ENCODE measurements around the gene RAPGEF5.

RAPGEF5 gene

GRCh38 chr7:22329816-22330524, 27.0 kb downstream of the RAPGEF5 start:
- H3K36me3 Mint-ChIP-seq (ENCODE audit: low read depth) = no peaks in the 10 kb centered on the region
- H3K4me3 Mint-ChIP-seq = no peak overlapping the region
- no peak overlapping the region for H3K27ac Mint-ChIP-seq
- DNase-seq (ENCODE audit: low spot score) = no peak
- peaks cover 19% of the 10 kb centered on the region for H3K27me3 Mint-ChIP-seq (ENCODE audit: low read depth)
- H3K9me3 Mint-ChIP-seq = no peaks in the 10 kb centered on the region
- H3K4me1 Mint-ChIP-seq (ENCODE audit: low read depth) = no peaks in the 10 kb centered on the region

- H3K4me1 Mint-ChIP-seq (ENCODE audit: low read depth) = no peaks in the 10 kb centered on the region
- H3K4me3 Mint-ChIP-seq = no peak overlapping the region
- H3K27me3 Mint-ChIP-seq (ENCODE audit: low read depth) = peaks cover 23% of the 10 kb centered on the region
- no peak overlapping the region for H3K27ac Mint-ChIP-seq
- no peaks in the 10 kb centered on the region for H3K9me3 Mint-ChIP-seq
- H3K36me3 Mint-ChIP-seq (ENCODE audit: low read depth) = no peaks in the 10 kb centered on the region
- DNase-seq (ENCODE audit: low spot score) = no peak
These were observed 30.8 kb downstream of the RAPGEF5 start for GRCh38 chr7:22326181-22326580.

- Mint-ChIP-seq H3K36me3 (ENCODE audit: low read depth) (no peaks in the 10 kb centered on the region), H3K4me3 (no peak overlapping the region), H3K27ac (no peak overlapping the region), H3K4me1 (ENCODE audit: low read depth) (no peaks in the 10 kb centered on the region), H3K27me3 (ENCODE audit: low read depth) (peaks cover 25% of the 10 kb centered on the region), H3K9me3 (no peaks in the 10 kb centered on the region)
- no peak for DNase-seq (ENCODE audit: low spot score)
These were observed 31.3 kb downstream of the RAPGEF5 start for GRCh38 chr7:22325671-22326070.

- H3K36me3 Mint-ChIP-seq (ENCODE audit: low read depth) = no peaks in the 10 kb centered on the region
- H3K4me3 Mint-ChIP-seq = no peak overlapping the region
- H3K4me1 Mint-ChIP-seq (ENCODE audit: low read depth) = no peaks in the 10 kb centered on the region
- no peak for DNase-seq (ENCODE audit: low spot score)
- H3K9me3 Mint-ChIP-seq = no peaks in the 10 kb centered on the region
- no peak overlapping the region for H3K27ac Mint-ChIP-seq
- H3K27me3 Mint-ChIP-seq (ENCODE audit: low read depth) = peaks cover 16% of the 10 kb centered on the region
These were observed 33.2 kb downstream of the RAPGEF5 start for GRCh38 chr7:22323714-22324113.

GRCh38 chr7:22320416-22320815, 36.5 kb downstream of the RAPGEF5 start:
- Mint-ChIP-seq H3K9me3 (no peaks in the 10 kb centered on the region), H3K4me3 (no peak overlapping the region), H3K27ac (no peak overlapping the region), H3K27me3 (ENCODE audit: low read depth) (peaks cover 13% of the 10 kb centered on the region), H3K4me1 (ENCODE audit: low read depth) (no peaks in the 10 kb centered on the region), H3K36me3 (ENCODE audit: low read depth) (no peaks in the 10 kb centered on the region)
- DNase-seq (ENCODE audit: low spot score) = no peak

GRCh38 chr7:22319424-22320403, 37.2 kb downstream of the RAPGEF5 start:
- H3K36me3 Mint-ChIP-seq (ENCODE audit: low read depth) = no peaks in the 10 kb centered on the region
- no peak for DNase-seq (ENCODE audit: low spot score)
- H3K4me1 Mint-ChIP-seq (ENCODE audit: low read depth) = no peaks in the 10 kb centered on the region
- H3K9me3 Mint-ChIP-seq = no peaks in the 10 kb centered on the region
- no peak overlapping the region for H3K27ac Mint-ChIP-seq
- H3K27me3 Mint-ChIP-seq (ENCODE audit: low read depth) = peaks cover 13% of the 10 kb centered on the region
- H3K4me3 Mint-ChIP-seq = no peak overlapping the region

GRCh38 chr7:22318376-22318775, 38.6 kb downstream of the RAPGEF5 start:
- no peaks in the 10 kb centered on the region for H3K9me3 Mint-ChIP-seq
- no peaks in the 10 kb centered on the region for H3K36me3 Mint-ChIP-seq (ENCODE audit: low read depth)
- H3K27ac Mint-ChIP-seq = no peak overlapping the region
- H3K4me1 Mint-ChIP-seq (ENCODE audit: low read depth) = no peaks in the 10 kb centered on the region
- H3K4me3 Mint-ChIP-seq = no peak overlapping the region
- no peak for DNase-seq (ENCODE audit: low spot score)
- H3K27me3 Mint-ChIP-seq (ENCODE audit: low read depth) = peaks cover 13% of the 10 kb centered on the region

GRCh38 chr7:22317632-22318031, 39.3 kb downstream of the RAPGEF5 start:
- H3K4me1 Mint-ChIP-seq (ENCODE audit: low read depth) = no peaks in the 10 kb centered on the region
- H3K4me3 Mint-ChIP-seq = no peak overlapping the region
- H3K27ac Mint-ChIP-seq = no peak overlapping the region
- H3K36me3 Mint-ChIP-seq (ENCODE audit: low read depth) = no peaks in the 10 kb centered on the region
- no peaks in the 10 kb centered on the region for H3K9me3 Mint-ChIP-seq
- DNase-seq (ENCODE audit: low spot score) = no peak
- H3K27me3 Mint-ChIP-seq (ENCODE audit: low read depth) = peaks cover 13% of the 10 kb centered on the region

- H3K4me3 Mint-ChIP-seq = no peak overlapping the region
- no peak overlapping the region for H3K27ac Mint-ChIP-seq
- H3K27me3 Mint-ChIP-seq (ENCODE audit: low read depth) = peaks cover 13% of the 10 kb centered on the region
- no peaks in the 10 kb centered on the region for H3K9me3 Mint-ChIP-seq
- H3K36me3 Mint-ChIP-seq (ENCODE audit: low read depth) = no peaks in the 10 kb centered on the region
- no peaks in the 10 kb centered on the region for H3K4me1 Mint-ChIP-seq (ENCODE audit: low read depth)
- no peak for DNase-seq (ENCODE audit: low spot score)
These were observed 40.0 kb downstream of the RAPGEF5 start for GRCh38 chr7:22316914-22317313.

- H3K27me3 Mint-ChIP-seq (ENCODE audit: low read depth) = peaks cover 18% of the 10 kb centered on the region
These were observed 49.1 kb downstream of the RAPGEF5 start for GRCh38 chr7:22307816-22308215.

GRCh38 chr7:22305706-22306105, 51.2 kb downstream of the RAPGEF5 start:
- H3K4me1 Mint-ChIP-seq (ENCODE audit: low read depth) = no peaks in the 10 kb centered on the region
- H3K9me3 Mint-ChIP-seq = no peaks in the 10 kb centered on the region
- H3K27me3 Mint-ChIP-seq (ENCODE audit: low read depth) = peaks cover 14% of the 10 kb centered on the region
- no peak for DNase-seq (ENCODE audit: low spot score)
- no peak overlapping the region for H3K4me3 Mint-ChIP-seq
- no peaks in the 10 kb centered on the region for H3K36me3 Mint-ChIP-seq (ENCODE audit: low read depth)
- no peak overlapping the region for H3K27ac Mint-ChIP-seq

More at GRCh38 chr7:22307816-22308215, 49.1 kb downstream of the RAPGEF5 start:
- no peak overlapping the region for H3K4me3 Mint-ChIP-seq
- no peak for DNase-seq (ENCODE audit: low spot score)
- H3K27ac Mint-ChIP-seq = no peak overlapping the region
- no peaks in the 10 kb centered on the region for H3K36me3 Mint-ChIP-seq (ENCODE audit: low read depth)
- H3K9me3 Mint-ChIP-seq = no peaks in the 10 kb centered on the region
- no peaks in the 10 kb centered on the region for H3K4me1 Mint-ChIP-seq (ENCODE audit: low read depth)

- peaks cover 14% of the 10 kb centered on the region for H3K27me3 Mint-ChIP-seq (ENCODE audit: low read depth)
- H3K4me1 Mint-ChIP-seq (ENCODE audit: low read depth) = no peaks in the 10 kb centered on the region
- no peaks in the 10 kb centered on the region for H3K9me3 Mint-ChIP-seq
- no peak for DNase-seq (ENCODE audit: low spot score)
- no peaks in the 10 kb centered on the region for H3K36me3 Mint-ChIP-seq (ENCODE audit: low read depth)
- H3K4me3 Mint-ChIP-seq = no peak overlapping the region
- H3K27ac Mint-ChIP-seq = no peak overlapping the region
These were observed 54.0 kb downstream of the RAPGEF5 start for GRCh38 chr7:22302951-22303423.

GRCh38 chr7:22302193-22302592, 54.8 kb downstream of the RAPGEF5 start:
- H3K4me3 Mint-ChIP-seq = no peak overlapping the region
- no peaks in the 10 kb centered on the region for H3K4me1 Mint-ChIP-seq (ENCODE audit: low read depth)
- no peaks in the 10 kb centered on the region for H3K9me3 Mint-ChIP-seq
- no peak for DNase-seq (ENCODE audit: low spot score)
- H3K36me3 Mint-ChIP-seq (ENCODE audit: low read depth) = no peaks in the 10 kb centered on the region
- H3K27ac Mint-ChIP-seq = no peak overlapping the region
- peaks cover 18% of the 10 kb centered on the region for H3K27me3 Mint-ChIP-seq (ENCODE audit: low read depth)

- Mint-ChIP-seq H3K27ac (no peak overlapping the region), H3K4me1 (ENCODE audit: low read depth) (no peaks in the 10 kb centered on the region), H3K9me3 (no peaks in the 10 kb centered on the region), H3K36me3 (ENCODE audit: low read depth) (no peaks in the 10 kb centered on the region), H3K4me3 (no peak overlapping the region), H3K27me3 (ENCODE audit: low read depth) (peaks cover 18% of the 10 kb centered on the region)
- DNase-seq (ENCODE audit: low spot score) = no peak
These were observed 55.2 kb downstream of the RAPGEF5 start for GRCh38 chr7:22301790-22302189.
